ENCODE data around the gene NDUFS6.

The NDUFS6 gene

DNA sequence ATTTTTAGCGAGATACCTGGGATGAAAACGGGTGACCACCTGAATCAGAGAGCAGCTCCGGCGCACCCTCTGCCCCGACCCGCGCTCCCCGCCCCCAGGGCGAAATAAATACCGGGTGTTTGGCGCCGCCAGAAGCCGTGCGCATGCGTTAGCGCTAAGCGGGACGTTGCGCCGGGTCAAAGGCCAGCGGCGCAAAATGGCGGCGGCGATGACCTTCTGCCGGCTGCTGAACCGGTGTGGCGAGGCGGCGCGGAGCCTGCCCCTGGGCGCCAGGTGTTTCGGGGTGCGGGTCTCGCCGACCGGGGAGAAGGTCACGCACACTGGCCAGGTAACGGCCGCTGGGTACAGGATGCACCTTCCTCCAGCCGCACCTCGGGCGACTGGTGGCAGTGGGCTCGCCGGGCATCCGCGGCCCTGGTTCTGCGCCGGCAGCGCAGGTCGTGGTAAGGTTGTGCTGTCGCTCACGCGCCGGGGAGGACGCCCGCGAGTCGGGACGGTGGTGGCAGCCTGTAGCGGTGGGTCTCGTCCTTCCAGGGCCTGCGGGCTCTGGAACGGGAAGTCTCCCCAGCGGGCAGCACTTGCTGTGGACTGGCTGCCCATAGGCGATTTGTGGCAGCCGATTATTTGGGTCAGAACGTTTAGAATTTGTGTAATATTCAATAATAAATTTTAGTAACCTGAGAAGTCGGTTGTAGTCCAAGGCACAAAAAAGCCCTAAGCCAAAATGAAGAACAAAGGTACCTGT is at the start of gene NDUFS6:
Gene NDUFS6, plus strand, starts transcription at position 186 of the 745 bp plus-strand sequence. Its CDS starts 11 bp downstream, at position 197.
- Histone ChIP-seq H3K4me1 (ENCODE audit: control insufficient read depth in 1 of 2, insufficient read depth in 2 of 2, low read length in 2 of 2) (peaks cover 0 to 23% of the 10 kb centered on the region in 2 donors), H3K9me3 (ENCODE audit: control insufficient read depth in 1 of 2, low read length in 2 of 2) (no peaks in the 10 kb centered on the region), H3K4me3 (ENCODE audit: low read depth in 1 of 2, low read length in 2 of 2) (peak within 1 kb of the TSS; percentile 89 to 96), H3K27me3 (ENCODE audit: low read depth, low read length) (no peaks in the 10 kb centered on the region), H3K27ac (ENCODE audit: low read length) (peak within 1 kb of the TSS; percentile 94), H3K36me3 (ENCODE audit: control insufficient read depth in 1 of 2, insufficient read depth in 2 of 2, low read length in 2 of 2) (peaks cover 42 to 52% of the 10 kb centered on the region in 2 donors)

- no peaks in the 10 kb centered on the region for H3K9me3 ChIP-seq (ENCODE audit: control insufficient read depth in 1 of 2, low read length in 2 of 2)
- no peak overlapping the region for H3K4me3 ChIP-seq (ENCODE audit: low read depth in 1 of 2, low read length in 2 of 2)
- no peak overlapping the region for H3K27ac ChIP-seq (ENCODE audit: low read length)
- no peaks in the 10 kb centered on the region for H3K36me3 ChIP-seq (ENCODE audit: control insufficient read depth in 1 of 2, insufficient read depth in 2 of 2, low read length in 2 of 2)
- H3K4me1 ChIP-seq (ENCODE audit: control insufficient read depth in 1 of 2, insufficient read depth in 2 of 2, low read length in 2 of 2) = no peaks in the 10 kb centered on the region
- no peaks in the 10 kb centered on the region for H3K27me3 ChIP-seq (ENCODE audit: low read depth, low read length)
Observed at GRCh38 chr5:1751864-1752822, 49.1 kb upstream of the NDUFS6 start.

DNA sequence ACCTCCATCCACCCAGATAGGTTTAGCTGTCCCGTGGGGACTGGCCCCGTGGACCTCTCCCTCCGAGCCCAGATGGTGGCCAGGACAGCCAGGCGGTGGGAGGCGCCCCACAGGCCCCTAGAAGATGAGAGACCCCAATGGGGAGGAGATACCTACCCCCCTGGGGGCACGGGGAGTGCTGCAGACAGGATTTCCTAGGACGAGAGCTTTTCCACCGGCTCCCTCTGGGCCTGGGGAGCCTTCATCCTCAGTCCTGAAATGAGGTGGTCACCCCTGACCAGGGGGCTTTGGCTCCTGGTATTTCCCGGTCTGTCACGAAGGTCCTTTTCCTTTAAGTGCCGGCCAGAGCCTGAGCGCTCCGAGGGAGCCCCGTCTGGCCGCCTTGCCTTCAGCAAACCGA is 48.3 kb upstream of the NDUFS6 start:
- Histone ChIP-seq H3K27me3 (ENCODE audit: low read depth, low read length) (no peaks in the 10 kb centered on the region), H3K36me3 (ENCODE audit: control insufficient read depth in 1 of 2, insufficient read depth in 2 of 2, low read length in 2 of 2) (no peaks in the 10 kb centered on the region)

DNA sequence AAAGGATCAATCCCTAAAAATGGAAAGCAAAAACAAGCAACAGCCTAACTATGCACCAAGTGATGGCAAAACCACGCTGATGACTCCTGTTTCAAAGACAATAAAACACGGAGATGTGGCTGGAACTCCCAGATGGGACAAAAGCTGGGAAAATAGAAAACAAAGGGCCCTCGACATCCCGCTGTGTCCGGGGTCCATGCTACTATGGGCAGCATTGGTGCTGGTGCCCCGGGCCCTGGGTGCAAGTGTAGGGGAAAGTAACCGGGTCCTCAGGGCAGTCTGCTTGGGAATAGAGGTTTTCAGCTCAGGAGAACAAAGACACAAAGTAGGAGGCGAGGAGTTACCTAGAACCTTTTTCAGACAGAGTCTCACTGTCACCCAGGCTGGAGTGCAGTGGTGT is 47.7 kb upstream of the NDUFS6 start:
- no peak overlapping the region for H3K27ac ChIP-seq (ENCODE audit: low read length)
- H3K27me3 ChIP-seq (ENCODE audit: low read depth, low read length) = no peaks in the 10 kb centered on the region
- no peaks in the 10 kb centered on the region for H3K4me1 ChIP-seq (ENCODE audit: control insufficient read depth in 1 of 2, insufficient read depth in 2 of 2, low read length in 2 of 2)

More for the DNA sequence above, 48.3 kb upstream of the NDUFS6 start:
- H3K4me1 ChIP-seq (ENCODE audit: control insufficient read depth in 1 of 2, insufficient read depth in 2 of 2, low read length in 2 of 2) = no peaks in the 10 kb centered on the region
- H3K4me3 ChIP-seq (ENCODE audit: low read depth in 1 of 2, low read length in 2 of 2) = no peak overlapping the region
- no peaks in the 10 kb centered on the region for H3K9me3 ChIP-seq (ENCODE audit: control insufficient read depth in 1 of 2, low read length in 2 of 2)
- H3K27ac ChIP-seq (ENCODE audit: low read length) = no peak overlapping the region

DNA sequence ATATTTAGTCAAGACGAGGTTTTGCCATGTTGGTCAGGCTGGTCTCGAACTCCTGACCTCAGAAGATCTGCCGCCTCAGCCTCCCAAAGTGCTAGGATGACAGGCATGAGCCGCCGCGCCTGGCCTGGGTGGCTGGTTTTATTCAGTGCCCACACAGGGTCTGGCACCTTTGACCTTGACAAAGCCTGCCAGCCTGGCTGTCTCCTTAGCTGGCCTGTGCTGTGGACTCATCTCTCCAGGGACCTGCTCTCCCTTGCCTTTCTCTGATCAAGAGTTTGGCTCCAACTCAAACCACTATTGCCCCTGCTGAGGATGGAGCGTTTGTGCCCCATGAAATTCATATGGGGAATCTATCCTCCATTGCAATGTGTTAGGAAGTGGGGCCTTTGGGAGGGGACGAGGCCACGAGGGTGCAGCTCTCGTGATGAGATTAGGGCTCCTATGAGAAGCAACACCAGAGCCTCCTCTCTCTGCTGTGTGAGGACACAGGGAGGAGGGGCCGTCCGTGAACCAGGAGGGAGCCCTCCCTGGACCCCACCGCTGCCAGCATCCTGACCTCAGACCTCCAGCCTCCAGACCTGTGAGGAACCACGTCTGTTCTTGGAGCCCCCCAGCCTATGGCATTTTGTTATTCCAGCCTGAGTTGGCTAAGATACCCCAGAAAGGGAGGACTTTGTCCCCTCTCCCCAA is 46.5 kb upstream of the NDUFS6 start:
- no peaks in the 10 kb centered on the region for H3K9me3 ChIP-seq (ENCODE audit: control insufficient read depth in 1 of 2, low read length in 2 of 2)
- H3K36me3 ChIP-seq (ENCODE audit: control insufficient read depth in 1 of 2, insufficient read depth in 2 of 2, low read length in 2 of 2) = no peaks in the 10 kb centered on the region
- no peak overlapping the region for H3K4me3 ChIP-seq (ENCODE audit: low read depth in 1 of 2, low read length in 2 of 2)
- no peaks in the 10 kb centered on the region for H3K4me1 ChIP-seq (ENCODE audit: control insufficient read depth in 1 of 2, insufficient read depth in 2 of 2, low read length in 2 of 2)
- H3K27ac ChIP-seq (ENCODE audit: low read length) = no peak overlapping the region
- H3K27me3 ChIP-seq (ENCODE audit: low read depth, low read length) = no peaks in the 10 kb centered on the region

More for the DNA sequence above, 47.7 kb upstream of the NDUFS6 start:
- Histone ChIP-seq H3K36me3 (ENCODE audit: control insufficient read depth in 1 of 2, insufficient read depth in 2 of 2, low read length in 2 of 2) (no peaks in the 10 kb centered on the region), H3K4me3 (ENCODE audit: low read depth in 1 of 2, low read length in 2 of 2) (no peak overlapping the region), H3K9me3 (ENCODE audit: control insufficient read depth in 1 of 2, low read length in 2 of 2) (no peaks in the 10 kb centered on the region)

DNA sequence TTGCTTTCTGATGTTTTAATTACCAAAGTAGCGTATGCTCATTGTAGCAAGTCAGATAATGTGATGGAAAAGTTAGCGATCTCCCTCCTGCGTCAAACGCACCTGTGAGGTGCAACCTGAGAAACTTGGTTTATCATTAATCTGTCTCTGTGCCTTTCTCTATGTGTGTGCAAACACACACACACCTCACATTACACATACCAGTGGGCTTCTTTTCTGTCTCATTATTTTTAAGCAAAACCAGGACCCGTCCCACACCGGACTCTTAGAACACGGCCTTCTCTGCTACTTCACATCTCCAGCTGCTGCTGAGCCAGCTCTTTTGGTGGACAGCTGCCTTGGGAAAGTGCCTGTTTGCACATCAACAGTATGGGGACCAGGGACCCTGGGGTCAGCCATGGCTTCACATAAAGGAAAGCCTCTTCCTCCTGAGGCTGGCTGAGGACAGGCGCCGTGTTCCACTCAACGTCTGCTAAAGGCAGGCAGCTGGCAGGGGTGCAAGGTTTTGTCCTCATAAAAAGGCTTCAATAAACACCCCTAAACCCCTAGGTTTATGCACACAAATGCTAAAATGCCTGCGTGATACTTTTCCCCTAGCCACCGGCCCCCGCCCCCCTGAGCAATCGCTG is 45.8 kb upstream of the NDUFS6 start:
- Histone ChIP-seq H3K27ac (ENCODE audit: low read length) (no peak overlapping the region), H3K27me3 (ENCODE audit: low read depth, low read length) (no peaks in the 10 kb centered on the region), H3K9me3 (ENCODE audit: control insufficient read depth in 1 of 2, low read length in 2 of 2) (no peaks in the 10 kb centered on the region), H3K36me3 (ENCODE audit: control insufficient read depth in 1 of 2, insufficient read depth in 2 of 2, low read length in 2 of 2) (no peaks in the 10 kb centered on the region), H3K4me3 (ENCODE audit: low read depth in 1 of 2, low read length in 2 of 2) (no peak overlapping the region), H3K4me1 (ENCODE audit: control insufficient read depth in 1 of 2, insufficient read depth in 2 of 2, low read length in 2 of 2) (no peaks in the 10 kb centered on the region)

GRCh38 chr5:1756481-1756880 is 44.7 kb upstream of the NDUFS6 start:
- Histone ChIP-seq H3K4me3 (ENCODE audit: low read depth in 1 of 2, low read length in 2 of 2) (no peak overlapping the region), H3K27me3 (ENCODE audit: low read depth, low read length) (no peaks in the 10 kb centered on the region), H3K36me3 (ENCODE audit: control insufficient read depth in 1 of 2, insufficient read depth in 2 of 2, low read length in 2 of 2) (no peaks in the 10 kb centered on the region), H3K4me1 (ENCODE audit: control insufficient read depth in 1 of 2, insufficient read depth in 2 of 2, low read length in 2 of 2) (no peaks in the 10 kb centered on the region), H3K27ac (ENCODE audit: low read length) (no peak overlapping the region), H3K9me3 (ENCODE audit: control insufficient read depth in 1 of 2, low read length in 2 of 2) (no peaks in the 10 kb centered on the region)

GRCh38 chr5:1757511-1757910 is 43.7 kb upstream of the NDUFS6 start:
- Histone ChIP-seq H3K36me3 (ENCODE audit: control insufficient read depth in 1 of 2, insufficient read depth in 2 of 2, low read length in 2 of 2) (no peaks in the 10 kb centered on the region), H3K27ac (ENCODE audit: low read length) (no peak overlapping the region), H3K27me3 (ENCODE audit: low read depth, low read length) (no peaks in the 10 kb centered on the region), H3K9me3 (ENCODE audit: control insufficient read depth in 1 of 2, low read length in 2 of 2) (no peaks in the 10 kb centered on the region), H3K4me1 (ENCODE audit: control insufficient read depth in 1 of 2, insufficient read depth in 2 of 2, low read length in 2 of 2) (no peaks in the 10 kb centered on the region), H3K4me3 (ENCODE audit: low read depth in 1 of 2, low read length in 2 of 2) (no peak overlapping the region)

DNA sequence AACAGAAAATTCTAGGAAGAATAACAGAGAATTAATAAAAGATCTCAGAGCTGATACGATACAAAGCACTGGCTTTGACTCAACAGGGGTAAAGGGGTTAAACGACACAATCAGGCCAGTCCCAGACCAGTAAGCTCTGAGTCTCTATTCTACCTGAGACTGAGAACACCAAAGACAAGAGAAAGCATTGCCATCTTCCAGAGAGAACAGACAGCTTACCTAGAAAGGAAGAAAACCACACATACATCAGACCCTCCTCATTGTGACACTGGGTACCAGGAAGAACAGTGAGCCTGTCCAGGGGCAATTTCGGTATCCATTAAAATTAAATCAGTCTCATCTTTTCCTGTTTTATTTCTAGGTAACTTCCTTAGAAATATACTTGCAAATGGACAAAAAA is 42.6 kb upstream of the NDUFS6 start:
- H3K27me3 ChIP-seq (ENCODE audit: low read depth, low read length) = no peaks in the 10 kb centered on the region
- no peak overlapping the region for H3K27ac ChIP-seq (ENCODE audit: low read length)
- H3K9me3 ChIP-seq (ENCODE audit: control insufficient read depth in 1 of 2, low read length in 2 of 2) = no peaks in the 10 kb centered on the region
- no peaks in the 10 kb centered on the region for H3K36me3 ChIP-seq (ENCODE audit: control insufficient read depth in 1 of 2, insufficient read depth in 2 of 2, low read length in 2 of 2)
- H3K4me1 ChIP-seq (ENCODE audit: control insufficient read depth in 1 of 2, insufficient read depth in 2 of 2, low read length in 2 of 2) = no peaks in the 10 kb centered on the region
- H3K4me3 ChIP-seq (ENCODE audit: low read depth in 1 of 2, low read length in 2 of 2) = no peak overlapping the region

GRCh38 chr5:1759378-1759970 is 41.7 kb upstream of the NDUFS6 start:
- H3K36me3 ChIP-seq (ENCODE audit: control insufficient read depth in 1 of 2, insufficient read depth in 2 of 2, low read length in 2 of 2) = no peaks in the 10 kb centered on the region
- H3K9me3 ChIP-seq (ENCODE audit: control insufficient read depth in 1 of 2, low read length in 2 of 2) = no peaks in the 10 kb centered on the region
- H3K27ac ChIP-seq (ENCODE audit: low read length) = no peak overlapping the region
- no peaks in the 10 kb centered on the region for H3K4me1 ChIP-seq (ENCODE audit: control insufficient read depth in 1 of 2, insufficient read depth in 2 of 2, low read length in 2 of 2)
- H3K4me3 ChIP-seq (ENCODE audit: low read depth in 1 of 2, low read length in 2 of 2) = no peak overlapping the region
- no peaks in the 10 kb centered on the region for H3K27me3 ChIP-seq (ENCODE audit: low read depth, low read length)

Data from muscle layer of duodenum (tissue), 2 donors.